Omental fat pad (tissue), 4 donors: ENCODE results near the gene CLPX. TPM values are rescaled to one million over a fixed set of nuclear protein-coding genes. Genes with fewer than 3 reads are reported as not detected.
"Not testable (repeated sequence)": the region's sequence is repeated elsewhere in the genome, so short reads cannot be mapped to it uniquely, and the experiment has no call there.

Source experiments
- ATAC-seq: fragments of 150-250 bp; one replicate; pipeline ENCODE4 v1.9.1; 2016; ENCODE audit warnings: mild to moderate bottlenecking, moderate library complexity; ENCODE audit not compliant: low FRiP score
- DNase-seq: peaks from one replicate; pipeline ENCODE4 v3.0.0-alpha.2; 2019; ENCODE audit warnings: low spot score
- CTCF ChIP-seq, 3 donors: fragments of 450-650 bp; IDR thresholded peaks; one replicate each; pipeline ENCODE4 v1.5.1; 2016 to 2017; ENCODE audit warnings: antibody characterized with exemption in 3 of 3, mild to moderate bottlenecking in 3 of 3, moderate library complexity in 2 of 3
- total RNA-seq, 4 donors: library from RNA; depleted of rRNA; stranded (reverse); fragments of >200 nt; gene quantifications; one replicate each; pipeline ENCODE4 v1.1.0, GENCODE V29; 2016

CLPX gene
- total RNA-seq, 4 donors from 2014 or later: 30.2 to 58.8 (median 37.7) TPM

GRCh38 chr15:65196637-65197336, 11.6 kb upstream of the CLPX start:
- ATAC-seq (no peak), DNase-seq (no peak)
- no peak for TF ChIP-seq CTCF (IDR thresholded peaks at IDR 0.05)

GRCh38 chr15:65195548-65195923, 10.4 kb upstream of the CLPX start:
- no peak for ATAC-seq
- DNase-seq: no peak
- TF ChIP-seq CTCF (IDR thresholded peaks at IDR 0.05): no peak

- TF ChIP-seq CTCF (IDR thresholded peaks at IDR 0.05): no peak
- ATAC-seq (no peak), DNase-seq (no peak)
These were observed 9.8 kb upstream of the CLPX start for GRCh38 chr15:65194826-65195547.

- no peak for DNase-seq
- TF ChIP-seq CTCF (IDR thresholded peaks at IDR 0.05): no peak
- ATAC-seq: no peak
These were observed 6.9 kb upstream of the CLPX start for GRCh38 chr15:65192016-65192415.

GRCh38 chr15:65189102-65189740, 4.1 kb upstream of the CLPX start:
- no peak for ATAC-seq
- peak in 1 of 3 donors; percentile 17 for TF ChIP-seq CTCF (IDR thresholded peaks at IDR 0.05)
- no peak for DNase-seq

- not testable (repeated sequence) for ATAC-seq, DNase-seq
These were observed 3.3 kb upstream of the CLPX start for GRCh38 chr15:65188472-65188871.

- peak; percentile 35 for DNase-seq
- TF ChIP-seq CTCF (IDR thresholded peaks at IDR 0.05): no peak
- ATAC-seq: peak; percentile 20
These were observed 756 bp downstream of the CLPX start for GRCh38 chr15:65184305-65184867.
